Chondrocyte (in vitro differentiated cells): ENCODE measurements around the gene RBBP8NL. TPM values are rescaled to one million over a fixed set of nuclear protein-coding genes. Genes with fewer than 3 reads are reported as not detected.

Experiments
- DNase-seq: peaks from one replicate; pipeline ENCODE4 v3.0.0; 2021; ENCODE audit warnings: mixed read lengths, low spot score
- H3K27ac Mint-ChIP-seq: one replicate; pipeline ENCODE4 v1.8.0; 2021; ENCODE audit warnings: mild to moderate bottlenecking, moderate library complexity, mixed read lengths; ENCODE audit not compliant: unreplicated experiment
- H3K27me3 Mint-ChIP-seq: 2 replicates; pipeline ENCODE4 v1.8.0; 2021; ENCODE audit warnings: low read depth, mixed read lengths
- H3K36me3 Mint-ChIP-seq: 2 replicates; pipeline ENCODE4 v1.8.0; 2021; ENCODE audit warnings: low read depth, mixed read lengths
- H3K4me1 Mint-ChIP-seq: 2 replicates; pipeline ENCODE4 v1.8.0; 2021; ENCODE audit warnings: low read depth, mild to moderate bottlenecking, mixed read lengths
- H3K4me3 Mint-ChIP-seq: one replicate; pipeline ENCODE4 v1.8.0; 2021; ENCODE audit warnings: mild to moderate bottlenecking, moderate library complexity, mixed read lengths; ENCODE audit not compliant: unreplicated experiment
- H3K9me3 Mint-ChIP-seq: 2 replicates; pipeline ENCODE4 v1.8.0; 2021; ENCODE audit warnings: low read depth, mixed read lengths
- CTCF ChIP-seq: fragments of 200-600 bp; sonication (generic); IDR thresholded peaks from 2 replicates; pipeline ENCODE4 v1.5.0; 2021; ENCODE audit warnings: antibody characterized with exemption, mild to moderate bottlenecking, moderate library complexity
- total RNA-seq: library from RNA; stranded (reverse); gene quantifications from 3 replicates; pipeline ENCODE4 v1.2.1, GENCODE V29; 2021

RBBP8NL gene
- total RNA-seq, 1 donor from 2014 or later, result not detected

DNA sequence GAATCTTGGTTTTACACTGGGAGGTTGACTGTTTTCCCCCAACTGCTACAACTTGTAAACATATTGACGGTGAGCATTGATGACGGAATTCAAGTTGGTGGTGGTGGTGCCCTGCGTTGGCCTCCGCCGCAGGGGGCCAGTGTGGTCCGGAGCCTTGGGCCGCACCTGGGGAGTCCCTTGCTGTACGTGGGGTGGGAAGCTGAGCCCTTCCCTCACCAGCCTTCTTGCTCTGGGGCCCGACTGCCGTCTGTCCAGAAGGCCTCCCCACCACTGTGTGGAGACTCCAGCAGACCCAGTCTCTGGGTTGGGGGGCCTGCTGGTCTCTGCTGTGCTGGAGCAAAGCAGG lies 37.1 kb upstream of the RBBP8NL start:
- H3K9me3 Mint-ChIP-seq, result no peaks in the 10 kb centered on the region
- H3K4me1 Mint-ChIP-seq, result no peaks in the 10 kb centered on the region
- no peak overlapping the region for H3K27ac Mint-ChIP-seq
- no peak for DNase-seq
- H3K4me3 Mint-ChIP-seq, result no peak overlapping the region
- TF ChIP-seq CTCF, result no peak
- H3K27me3 Mint-ChIP-seq, result peaks cover 10% of the 10 kb centered on the region
- no peaks in the 10 kb centered on the region for H3K36me3 Mint-ChIP-seq

DNA sequence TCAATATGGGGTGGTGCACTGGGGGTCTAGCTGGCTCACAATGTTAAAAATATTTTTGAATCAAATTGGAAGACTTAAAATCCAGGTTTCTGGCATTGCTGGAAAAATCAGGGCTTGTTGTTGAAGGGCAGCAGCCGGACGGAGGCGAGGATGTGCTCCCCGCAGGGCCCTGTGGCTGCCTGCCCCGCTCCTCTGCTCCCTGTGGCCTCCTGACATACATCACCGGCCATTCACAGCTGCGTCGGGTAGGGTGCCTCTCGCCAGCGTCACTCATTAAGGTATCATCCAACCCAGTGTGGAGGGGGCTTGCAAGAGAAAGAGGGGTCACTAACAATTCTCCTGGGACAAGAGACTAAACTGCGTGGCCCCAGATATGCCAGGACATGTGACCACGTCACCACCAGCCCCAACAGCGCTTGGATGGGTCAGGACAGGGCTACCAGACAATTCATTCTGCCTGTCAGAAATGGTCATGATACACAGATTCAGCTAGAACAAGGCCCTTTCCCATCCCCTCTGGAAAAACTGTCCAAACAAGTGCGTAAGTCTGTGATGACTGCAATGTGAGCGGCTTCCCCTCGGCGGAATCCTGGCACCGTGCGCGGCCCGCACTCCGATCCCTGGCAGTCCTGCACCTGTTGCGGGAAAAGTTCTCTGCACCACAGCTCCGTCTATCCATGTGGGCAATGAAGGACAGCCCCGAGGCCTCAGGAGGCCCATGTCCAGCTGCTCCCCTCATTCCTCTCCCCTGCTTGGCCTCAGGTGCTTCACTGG lies 36.5 kb upstream of the RBBP8NL start:
- H3K36me3 Mint-ChIP-seq, result no peaks in the 10 kb centered on the region
- H3K4me3 Mint-ChIP-seq, result no peak overlapping the region
- no peak overlapping the region for H3K27ac Mint-ChIP-seq
- H3K27me3 Mint-ChIP-seq, result peaks cover 7% of the 10 kb centered on the region
- DNase-seq, result no peak
- H3K9me3 Mint-ChIP-seq, result no peaks in the 10 kb centered on the region
- no peak for TF ChIP-seq CTCF
- H3K4me1 Mint-ChIP-seq, result no peaks in the 10 kb centered on the region

DNA sequence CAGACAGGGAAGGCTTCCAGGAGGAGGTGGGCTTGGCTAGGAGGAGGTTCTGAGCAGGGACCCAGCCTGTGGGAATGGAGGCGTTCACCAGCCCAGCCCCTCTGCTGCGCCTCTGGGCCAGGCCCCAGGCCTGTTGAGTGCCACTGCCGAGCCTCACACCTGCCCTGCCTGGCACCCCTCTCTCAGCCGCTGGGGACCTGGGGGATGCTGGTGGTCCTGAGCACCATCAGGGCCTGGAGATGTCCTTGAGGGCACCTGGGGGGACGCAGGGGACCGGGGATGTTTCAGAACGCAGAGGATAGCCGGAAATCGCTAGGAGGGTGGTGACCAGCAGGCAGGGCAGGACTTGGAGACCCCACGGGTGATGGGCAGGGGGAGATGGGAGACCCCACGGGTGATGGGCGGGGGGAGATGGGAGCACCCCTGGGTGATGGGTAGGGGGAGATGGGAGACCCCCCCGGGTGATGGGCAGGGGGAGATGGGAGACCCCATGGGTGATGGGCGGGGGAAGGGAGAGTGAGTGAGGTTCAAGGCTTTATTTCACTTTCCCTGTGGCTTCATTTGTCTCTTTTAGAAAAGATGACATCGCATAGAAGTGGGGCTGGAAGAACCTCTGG lies 35.7 kb upstream of the RBBP8NL start:
- DNase-seq, result no peak
- H3K27ac Mint-ChIP-seq, result no peak overlapping the region
- no peaks in the 10 kb centered on the region for H3K36me3 Mint-ChIP-seq
- no peak overlapping the region for H3K4me3 Mint-ChIP-seq
- TF ChIP-seq CTCF, result no peak
- peaks cover 7% of the 10 kb centered on the region for H3K27me3 Mint-ChIP-seq
- H3K4me1 Mint-ChIP-seq, result no peaks in the 10 kb centered on the region
- H3K9me3 Mint-ChIP-seq, result no peaks in the 10 kb centered on the region

- Mint-ChIP-seq H3K36me3 (no peaks in the 10 kb centered on the region), H3K9me3 (no peaks in the 10 kb centered on the region), H3K27ac (no peak overlapping the region), H3K4me3 (no peak overlapping the region), H3K27me3 (peaks cover 6% of the 10 kb centered on the region), H3K4me1 (no peaks in the 10 kb centered on the region)
- no peak for DNase-seq
- TF ChIP-seq CTCF, result no peak
Observed at GRCh38 chr20:62461834-62462233, 34.5 kb upstream of the RBBP8NL start.

DNA sequence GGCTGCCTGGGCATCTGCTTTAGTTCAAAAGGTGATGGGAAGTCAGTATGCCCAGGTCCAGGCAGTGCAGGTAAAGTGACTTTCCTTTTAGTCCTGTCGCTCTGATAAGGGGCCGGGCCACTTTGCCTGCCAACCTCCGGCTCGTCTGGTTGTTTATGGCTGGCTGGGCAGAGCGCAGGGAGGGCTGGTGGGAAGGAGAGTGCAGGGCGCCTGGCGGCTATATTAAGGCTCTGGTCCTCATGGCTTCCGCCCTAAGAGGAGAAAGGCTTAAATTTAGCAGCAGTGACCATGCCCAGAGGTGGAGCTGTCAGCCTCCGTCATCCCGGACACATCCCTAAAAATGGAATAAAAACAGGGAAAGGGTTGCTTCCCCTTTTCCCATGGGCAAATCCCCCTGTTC lies 33.8 kb upstream of the RBBP8NL start:
- no peaks in the 10 kb centered on the region for H3K36me3 Mint-ChIP-seq
- no peaks in the 10 kb centered on the region for H3K4me1 Mint-ChIP-seq
- peaks cover 7% of the 10 kb centered on the region for H3K27me3 Mint-ChIP-seq
- no peak overlapping the region for H3K27ac Mint-ChIP-seq
- no peak for DNase-seq
- no peaks in the 10 kb centered on the region for H3K9me3 Mint-ChIP-seq
- no peak overlapping the region for H3K4me3 Mint-ChIP-seq
- TF ChIP-seq CTCF, result no peak
